ENCODE data around the gene APAF1. TPM values are rescaled to one million over a fixed set of nuclear protein-coding genes. Genes with fewer than 3 reads are reported as not detected.
A peak's percentile ranks its signal among the peaks of the same experiment; 100 is the strongest.

The APAF1 gene
- total and polyA plus RNA-seq, 10 of the 15 experiments (the other 5 are each of a cell fraction or from before 2014, with no cell fraction given), result 4.2 to 19.1 (median 14.2) TPM

- TF ChIP-seq ZNF622 (IDR thresholded peaks at IDR 0.05) (no peak), NFXL1 (IDR thresholded peaks at IDR 0.05; ENCODE audit: borderline replicate concordance) (no peak), NR2F1 (conservative IDR thresholded peaks at IDR 0.05) (no peak), NFYA (IDR thresholded peaks at IDR 0.05; ENCODE audit: borderline replicate concordance, low read depth, low read length) (no peak), POLR2AphosphoS5 (IDR thresholded peaks at IDR 0.05; ENCODE audit: low read length) (no peak), BMI1 (IDR thresholded peaks at IDR 0.05; ENCODE audit: borderline replicate concordance) (no peak), ZNF384 (IDR thresholded peaks at IDR 0.05; ENCODE audit: borderline replicate concordance, low read depth, low read length) (no peak), ASH2L (IDR thresholded peaks at IDR 0.05; ENCODE audit: borderline replicate concordance, low read depth) (no peak), PAX5 (IDR thresholded peaks at IDR 0.05; ENCODE audit: borderline replicate concordance, low read depth, low read length) (no peak; the same call in 1 of the 2 replicates), CBFB (IDR thresholded peaks at IDR 0.05; ENCODE audit: low read depth) (no peak), CREB1 (IDR thresholded peaks at IDR 0.05; ENCODE audit: low read depth) (peak; percentile 18; the same call in 1 of the 2 replicates), ZNF274 (IDR thresholded peaks at IDR 0.05; ENCODE audit: insufficient read depth, insufficient read length) (no peak), ZNF24 (IDR thresholded peaks at IDR 0.05) (no peak), MXI1 (IDR thresholded peaks at IDR 0.05; ENCODE audit: low read depth, low read length) (no peak; the same call in 1 of the 2 replicates), NBN (IDR thresholded peaks at IDR 0.05) (peak; percentile 83), EED (IDR thresholded peaks at IDR 0.05; ENCODE audit: low read depth) (0 out of 2 replicates have a peak, but pooled peaks have one; percentile 30), LARP7 (IDR thresholded peaks at IDR 0.05) (no peak), NR2C1 (IDR thresholded peaks at IDR 0.05) (no peak), IKZF2 (IDR thresholded peaks at IDR 0.05) (peak; percentile 48 to 61; a peak in 2 of 4 replicates), ATF7 (IDR thresholded peaks at IDR 0.05; ENCODE audit: low read depth) (peak; percentile 87), ZBTB33 (IDR thresholded peaks at IDR 0.05) (no peak), TCF7 (IDR thresholded peaks at IDR 0.05; ENCODE audit: borderline replicate concordance) (no peak), SREBF1 (IDR thresholded peaks at IDR 0.05; ENCODE audit: low read length) (no peak), MEF2B (IDR thresholded peaks at IDR 0.05; ENCODE audit: partially characterized antibody, poor library complexity, severe bottlenecking) (no peak), ATF3 (IDR thresholded peaks at IDR 0.05; ENCODE audit: borderline replicate concordance, extremely low read depth, low read depth, low read length) (no peak), FOXK2 (IDR thresholded peaks at IDR 0.05) (no peak), EZH2 (IDR thresholded peaks at IDR 0.05; ENCODE audit: borderline replicate concordance, control insufficient read depth, low read depth, low read length) (no peak), HDAC2 (IDR thresholded peaks at IDR 0.05) (no peak)
- TF ChIP-seq, protein P1, sequence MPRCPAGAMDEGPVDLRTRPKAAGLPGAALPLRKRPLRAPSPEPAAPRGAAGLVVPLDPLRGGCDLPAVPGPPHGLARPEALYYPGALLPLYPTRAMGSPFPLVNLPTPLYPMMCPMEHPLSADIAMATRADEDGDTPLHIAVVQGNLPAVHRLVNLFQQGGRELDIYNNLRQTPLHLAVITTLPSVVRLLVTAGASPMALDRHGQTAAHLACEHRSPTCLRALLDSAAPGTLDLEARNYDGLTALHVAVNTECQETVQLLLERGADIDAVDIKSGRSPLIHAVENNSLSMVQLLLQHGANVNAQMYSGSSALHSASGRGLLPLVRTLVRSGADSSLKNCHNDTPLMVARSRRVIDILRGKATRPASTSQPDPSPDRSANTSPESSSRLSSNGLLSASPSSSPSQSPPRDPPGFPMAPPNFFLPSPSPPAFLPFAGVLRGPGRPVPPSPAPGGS (IDR thresholded peaks at IDR 0.05; ENCODE audit: borderline replicate concordance, insufficient read depth, low read depth, low read length, poor library complexity, severe bottlenecking), result no peak
- TF ChIP-seq, protein P2, sequence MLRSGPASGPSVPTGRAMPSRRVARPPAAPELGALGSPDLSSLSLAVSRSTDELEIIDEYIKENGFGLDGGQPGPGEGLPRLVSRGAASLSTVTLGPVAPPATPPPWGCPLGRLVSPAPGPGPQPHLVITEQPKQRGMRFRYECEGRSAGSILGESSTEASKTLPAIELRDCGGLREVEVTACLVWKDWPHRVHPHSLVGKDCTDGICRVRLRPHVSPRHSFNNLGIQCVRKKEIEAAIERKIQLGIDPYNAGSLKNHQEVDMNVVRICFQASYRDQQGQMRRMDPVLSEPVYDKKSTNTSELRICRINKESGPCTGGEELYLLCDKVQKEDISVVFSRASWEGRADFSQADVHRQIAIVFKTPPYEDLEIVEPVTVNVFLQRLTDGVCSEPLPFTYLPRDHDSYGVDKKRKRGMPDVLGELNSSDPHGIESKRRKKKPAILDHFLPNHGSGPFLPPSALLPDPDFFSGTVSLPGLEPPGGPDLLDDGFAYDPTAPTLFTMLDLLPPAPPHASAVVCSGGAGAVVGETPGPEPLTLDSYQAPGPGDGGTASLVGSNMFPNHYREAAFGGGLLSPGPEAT (IDR thresholded peaks at IDR 0.05; ENCODE audit: low read depth), result no peak
Observed at GRCh38 chr12:98754095-98754494, 109.0 kb downstream of the APAF1 start (continued).
